Hematopoietic multipotent progenitor cell treated with erythropoietin and hydrocortisone succinate and interleukin-3 and kit ligand, for 6 days (in vitro differentiated cells): ENCODE results near the gene SLC18B1.

Source experiments
- DNase-seq: peaks from one replicate; pipeline ENCODE4 v3.0.0-alpha.2; 2015

The SLC18B1 gene

GRCh38 chr6:132798869-132799538 is 567 bp upstream of the SLC18B1 start:
- peak; percentile 92 for DNase-seq

GRCh38 chr6:132795461-132795860 is 3.0 kb downstream of the SLC18B1 start:
- DNase-seq = no peak

DNA sequence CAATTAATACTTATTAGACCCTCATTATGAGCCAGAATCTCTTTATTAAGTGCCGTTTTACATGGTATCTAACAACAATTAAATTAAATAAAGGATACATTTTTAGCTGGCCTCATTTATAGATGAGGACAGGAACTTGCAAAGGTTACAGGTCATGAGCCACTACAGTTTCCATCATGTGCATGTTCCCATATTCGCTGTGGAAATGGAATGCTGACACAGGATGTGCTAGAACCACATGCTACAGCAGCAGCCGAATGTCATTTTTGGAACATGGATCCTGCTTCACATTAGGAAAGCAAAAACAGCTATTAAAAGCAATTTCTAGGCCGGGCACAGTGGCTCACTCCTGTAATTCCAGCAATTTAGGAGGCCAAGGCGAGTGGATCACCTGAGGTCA is 5.9 kb downstream of the SLC18B1 start:
- DNase-seq = no peak

DNA sequence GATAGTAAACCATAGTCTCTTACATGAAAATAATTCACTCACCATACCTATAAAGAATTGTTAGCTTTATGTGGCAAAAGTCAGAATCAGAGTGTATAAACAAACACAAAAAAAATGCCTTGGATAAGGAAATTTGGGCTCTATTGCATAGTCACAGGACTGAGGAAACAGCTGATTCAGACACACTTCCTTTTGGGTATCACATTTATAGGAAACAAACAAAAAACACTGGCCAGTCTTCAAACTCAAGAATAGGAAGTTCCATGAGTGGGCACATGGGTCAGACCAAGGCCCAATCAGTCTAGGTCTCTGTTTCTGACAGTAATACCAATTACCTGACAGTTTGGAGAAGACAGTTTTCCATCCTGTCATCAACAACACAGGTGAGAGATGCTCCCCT is 8.0 kb downstream of the SLC18B1 start:
- no peak for DNase-seq

GRCh38 chr6:132789396-132789776 is 9.1 kb downstream of the SLC18B1 start:
- no peak for DNase-seq

GRCh38 chr6:132788658-132789395 is 9.6 kb downstream of the SLC18B1 start:
- no peak for DNase-seq

DNA sequence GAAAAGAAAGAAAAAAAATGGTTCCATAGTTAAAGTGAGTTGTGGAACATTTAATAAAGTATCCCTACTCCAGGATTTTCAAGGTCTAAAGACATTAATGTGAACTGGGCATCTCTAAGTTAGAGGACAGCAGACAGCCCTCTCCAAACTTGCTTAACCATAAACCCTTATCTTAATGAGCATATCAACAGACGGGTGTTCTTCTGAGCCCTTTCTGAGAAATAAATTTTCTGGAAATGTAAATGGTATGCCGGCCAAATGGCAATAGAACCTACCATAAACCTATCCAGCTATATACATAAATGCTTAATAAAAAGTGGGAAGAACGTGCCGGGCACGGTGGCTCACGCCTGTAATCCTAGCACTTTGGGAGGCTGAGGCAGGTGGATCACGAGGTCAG is 12.5 kb downstream of the SLC18B1 start:
- peak; percentile 64 for DNase-seq

- peak; percentile 49 for DNase-seq
Observed at GRCh38 chr6:132780770-132781371, 17.6 kb downstream of the SLC18B1 start.

GRCh38 chr6:132777881-132778280 is 20.6 kb downstream of the SLC18B1 start:
- DNase-seq = peak; percentile 26

DNA sequence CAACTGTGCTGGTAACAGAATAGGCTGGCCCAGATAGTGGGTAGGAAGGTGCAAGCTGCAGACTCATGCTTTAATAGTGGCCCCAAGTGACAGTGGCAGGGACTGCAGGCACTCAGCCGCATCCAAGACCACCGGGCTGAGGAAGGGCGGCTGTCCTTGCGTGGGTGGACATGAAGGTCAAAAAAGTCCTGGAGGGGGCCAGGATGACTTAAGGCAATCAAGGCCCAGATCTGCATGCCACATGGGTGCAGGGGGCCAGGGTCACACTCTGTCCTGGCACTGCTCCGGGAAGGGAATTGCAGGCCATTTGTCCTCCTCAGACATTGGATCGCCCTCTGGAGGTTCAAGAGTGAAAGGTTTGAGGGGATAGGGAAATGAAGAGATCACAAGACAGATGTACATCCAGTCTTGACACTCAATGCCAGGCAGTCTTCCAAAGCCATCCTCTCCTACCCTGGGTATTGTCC is 30.4 kb downstream of the SLC18B1 start:
- DNase-seq = peak; percentile 87

GRCh38 chr6:132765560-132765959 is 32.9 kb downstream of the SLC18B1 start:
- DNase-seq = no peak

GRCh38 chr6:132764370-132764769 is 34.1 kb downstream of the SLC18B1 start:
- no peak for DNase-seq

GRCh38 chr6:132763269-132763668 is 35.2 kb downstream of the SLC18B1 start:
- peak; percentile 53 for DNase-seq

DNA sequence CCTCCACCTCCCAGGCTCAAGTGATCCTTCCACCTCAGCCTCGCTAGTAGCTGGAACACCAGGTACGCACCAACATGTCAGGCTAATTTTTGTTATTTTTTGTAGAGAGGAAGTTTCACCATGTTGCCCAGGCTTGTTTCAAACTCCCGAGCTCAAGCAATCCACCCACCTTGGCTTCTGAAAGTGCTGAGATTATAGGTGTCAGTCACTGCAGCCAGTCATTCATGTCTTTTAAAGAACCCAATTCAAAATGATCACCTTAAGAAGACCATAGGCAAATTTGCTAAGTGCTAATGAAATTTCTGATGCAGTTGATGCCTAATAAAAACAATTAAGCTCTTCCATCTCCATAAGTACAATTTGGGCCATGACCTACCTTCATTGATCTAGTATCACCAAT is 38.2 kb downstream of the SLC18B1 start:
- no peak for DNase-seq

DNA sequence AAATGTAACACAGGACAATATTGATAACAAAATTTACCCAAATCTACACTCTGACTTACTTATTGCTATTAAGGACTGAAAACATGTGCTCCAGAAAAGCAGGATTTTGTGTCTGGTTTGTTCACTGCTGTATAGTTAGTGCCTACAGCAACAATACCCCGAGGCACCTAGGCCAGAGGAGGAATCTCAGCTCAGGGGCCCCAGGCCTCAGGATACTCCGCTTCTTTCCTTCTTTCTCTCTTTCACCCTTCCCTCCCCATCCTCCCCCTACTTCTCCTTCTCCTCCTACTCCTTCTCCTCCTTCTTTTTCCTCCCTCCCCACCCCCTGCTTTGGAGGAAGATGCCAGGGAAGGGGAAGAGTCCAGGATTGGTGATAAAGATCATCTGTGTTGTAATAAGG is 39.7 kb downstream of the SLC18B1 start:
- no peak for DNase-seq

DNA sequence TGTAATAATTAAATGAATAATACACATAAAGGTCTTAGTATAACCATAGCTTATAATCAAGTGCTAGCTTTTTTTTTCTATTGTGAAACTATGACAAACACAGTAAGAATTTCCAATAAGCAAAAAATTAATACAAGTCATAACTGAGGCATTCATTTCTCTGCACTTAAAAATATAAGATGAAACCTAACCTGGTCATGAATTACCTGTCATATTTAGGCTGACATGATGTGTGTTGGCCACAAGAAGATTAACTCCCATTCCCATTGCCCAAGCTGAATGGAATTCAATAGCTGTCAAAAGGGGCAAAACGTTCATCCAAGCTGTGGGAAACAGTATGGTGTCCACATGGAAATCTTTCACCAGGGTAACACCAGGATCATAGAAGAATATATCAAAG is 46.2 kb downstream of the SLC18B1 start:
- DNase-seq = no peak

DNA sequence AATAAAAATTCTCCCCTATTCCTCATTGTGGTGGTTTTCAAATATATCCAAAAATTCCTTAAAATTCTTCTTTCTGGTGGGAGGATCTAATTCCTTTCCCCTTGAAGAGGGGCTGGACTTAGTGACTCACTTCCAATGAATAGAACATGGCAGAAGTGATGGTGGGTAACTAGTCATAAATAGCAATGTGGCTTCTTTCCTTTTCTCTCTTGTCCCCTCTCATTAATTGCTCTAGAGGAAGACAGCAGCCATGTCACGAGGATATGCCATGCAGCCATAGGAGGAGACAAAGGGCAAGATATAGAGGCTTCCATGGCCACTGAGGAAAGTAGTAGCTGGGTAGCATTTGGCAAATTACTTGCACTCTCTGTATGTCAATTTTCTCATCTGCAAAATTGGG is 46.6 kb downstream of the SLC18B1 start:
- DNase-seq = no peak

- no peak for DNase-seq
Observed at GRCh38 chr6:132751306-132751705, 47.1 kb downstream of the SLC18B1 start.

- no peak for DNase-seq
Observed at GRCh38 chr6:132750455-132751248, 47.8 kb downstream of the SLC18B1 start.

- DNase-seq = no peak
Observed at GRCh38 chr6:132749111-132749510, 49.3 kb downstream of the SLC18B1 start.

GRCh38 chr6:132748446-132748845 is 50.0 kb downstream of the SLC18B1 start:
- no peak for DNase-seq

DNA sequence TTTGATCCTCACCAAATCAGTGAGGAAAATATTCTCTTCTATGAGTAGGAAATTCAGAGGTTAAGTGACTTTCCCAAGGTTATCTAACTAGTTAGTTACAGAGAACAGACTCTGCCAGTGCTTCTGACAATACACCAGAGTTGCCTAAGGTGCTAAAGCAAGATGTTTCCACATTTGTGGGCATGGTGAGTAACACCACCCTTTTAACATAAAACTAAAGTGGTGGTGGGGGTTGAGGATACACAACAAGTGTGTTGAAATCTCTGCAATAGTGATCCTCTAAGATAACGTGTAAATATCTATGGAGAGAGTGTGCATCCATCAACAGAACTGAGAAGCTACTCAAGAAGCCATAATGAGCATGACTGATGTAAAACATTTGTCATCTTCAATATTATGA is 52.4 kb downstream of the SLC18B1 start:
- DNase-seq = peak; percentile 68

DNA sequence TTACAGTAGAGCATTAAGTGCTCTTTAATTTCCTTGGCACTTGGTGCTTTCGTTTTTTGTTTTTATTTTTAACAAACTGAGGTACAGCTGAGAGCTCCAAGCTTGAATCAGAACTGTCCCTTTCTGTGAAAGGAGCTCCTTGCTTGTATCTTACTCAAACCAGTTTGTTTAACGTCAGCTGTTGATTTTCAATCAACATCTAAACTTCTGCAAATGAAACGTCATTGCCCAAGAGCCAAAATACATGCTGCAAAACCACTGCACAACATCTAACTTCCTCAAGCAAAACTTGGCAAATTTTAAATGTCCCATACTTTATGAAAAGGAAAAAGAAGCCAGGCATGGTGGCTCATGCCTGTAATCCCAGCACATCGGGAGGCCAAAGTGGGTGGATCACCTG is 55.9 kb downstream of the SLC18B1 start:
- peak; percentile 52 for DNase-seq
